GM23338 (cell line): Measurements from ENCODE around the gene PLEKHA7. TPM values are rescaled to one million over a fixed set of nuclear protein-coding genes. Genes with fewer than 3 reads are reported as not detected.

ENCODE experiments used
- ATAC-seq: fragments of 200-7000 bp; cut with Tn5 transposase; 3 replicates; pipeline ENCODE4 v1.9.1; 2020
- DNase-seq: peaks from one replicate; pipeline ENCODE4 v3.0.0-alpha.2; 2015; ENCODE audit warnings: low spot score
- H2AFZ ChIP-seq: fragments of 200-600 bp; sonication (generic); 2 replicates; pipeline ENCODE4 v1.8.0; 2016; ENCODE audit warnings: antibody characterized with exemption, mild to moderate bottlenecking, moderate library complexity
- H3F3A ChIP-seq: fragments of 200-600 bp; sonication (generic); replicated peaks from 2 replicates; pipeline ENCODE4 v1.8.0; 2017; ENCODE audit warnings: antibody characterized with exemption, mixed run types, low read depth
- H3K27ac ChIP-seq: fragments of 200-600 bp; sonication (generic); 2 replicates; pipeline ENCODE4 v1.6.1; 2016; ENCODE audit warnings: low read depth
- H3K27me3 ChIP-seq: fragments of 200-600 bp; sonication (generic); 2 replicates; pipeline ENCODE4 v1.8.0; 2016; ENCODE audit warnings: mild to moderate bottlenecking, mixed run types, moderate library complexity; ENCODE audit not compliant: insufficient read depth
- H3K36me3 ChIP-seq: fragments of 200-600 bp; sonication (generic); 2 replicates; pipeline ENCODE4 v1.8.0; 2016; ENCODE audit warnings: mild to moderate bottlenecking; ENCODE audit not compliant: insufficient read depth
- H3K4me1 ChIP-seq: fragments of 200-600 bp; sonication (generic); 2 replicates; pipeline ENCODE4 v1.8.0; 2016; ENCODE audit warnings: mild to moderate bottlenecking, moderate library complexity; ENCODE audit not compliant: insufficient read depth
- H3K4me2 ChIP-seq: fragments of 200-600 bp; sonication (generic); 2 replicates; pipeline ENCODE4 v1.7.1; 2017; ENCODE audit warnings: mixed run types
- H3K4me3 ChIP-seq: fragments of 200-600 bp; sonication (generic); 2 replicates; pipeline ENCODE4 v1.6.1; 2016; ENCODE audit warnings: mixed run types
- H3K79me2 ChIP-seq: fragments of 200-600 bp; sonication (generic); replicated peaks from 2 replicates; pipeline ENCODE4 v1.8.0; 2017; ENCODE audit warnings: mild to moderate bottlenecking; ENCODE audit not compliant: insufficient read depth
- H3K9me2 ChIP-seq: fragments of 200-600 bp; sonication (generic); 2 replicates; pipeline ENCODE4 v1.8.0; 2017; ENCODE audit not compliant: insufficient read depth
- H4K20me1 ChIP-seq: fragments of 200-600 bp; sonication (generic); replicated peaks from 2 replicates; pipeline ENCODE4 v1.8.0; 2017; ENCODE audit warnings: mild to moderate bottlenecking; ENCODE audit not compliant: insufficient read depth
- H3K27ac Mint-ChIP-seq: 2 replicates; pipeline ENCODE4 v1.8.0; 2020; ENCODE audit warnings: inconsistent platforms, mild to moderate bottlenecking, moderate library complexity, mixed read lengths
- H3K27me3 Mint-ChIP-seq: 3 replicates; pipeline ENCODE4 v1.8.0; 2022; ENCODE audit warnings: low read depth, mild to moderate bottlenecking, moderate library complexity, mixed read lengths, inconsistent platforms; ENCODE audit not compliant: insufficient read depth, poor library complexity
- H3K36me3 Mint-ChIP-seq: 3 replicates; pipeline ENCODE4 v1.8.0; 2021; ENCODE audit warnings: low read depth, mild to moderate bottlenecking, inconsistent platforms, moderate library complexity, mixed read lengths
- H3K4me1 Mint-ChIP-seq: 3 replicates; pipeline ENCODE4 v1.8.0; 2020; ENCODE audit warnings: mild to moderate bottlenecking, inconsistent platforms, mixed read lengths
- H3K4me3 Mint-ChIP-seq: 3 replicates; pipeline ENCODE4 v1.8.0; 2021; ENCODE audit warnings: moderate library complexity, mild to moderate bottlenecking, inconsistent platforms, mixed read lengths
- H3K9me3 Mint-ChIP-seq: 3 replicates; pipeline ENCODE4 v1.8.0; 2020; ENCODE audit warnings: moderate library complexity, mild to moderate bottlenecking, inconsistent platforms, mixed read lengths
- CREB1 ChIP-seq: fragments of 250-450 bp; sonication (Bioruptor Pico); IDR thresholded peaks from 2 replicates; pipeline ENCODE4 v1.5.0; 2020; ENCODE audit warnings: low read depth, mild to moderate bottlenecking, moderate library complexity
- EZH2 ChIP-seq: fragments of 200-600 bp; sonication (generic); IDR thresholded peaks from one replicate; pipeline ENCODE4 v1.8.0; 2017; ENCODE audit warnings: antibody characterized with exemption, mild to moderate bottlenecking, low read depth; ENCODE audit not compliant: unreplicated experiment
- EZH2phosphoT487 ChIP-seq: fragments of 200-600 bp; sonication (generic); IDR thresholded peaks from one replicate; pipeline ENCODE4 v1.8.1; 2018; ENCODE audit warnings: antibody characterized with exemption; ENCODE audit not compliant: unreplicated experiment
- JUNB ChIP-seq: IDR thresholded peaks from one replicate; pipeline ENCODE4 v1.6.1; 2016; ENCODE audit warnings: antibody characterized with exemption; ENCODE audit not compliant: unreplicated experiment
- NANOG ChIP-seq: IDR thresholded peaks from 2 replicates; pipeline ENCODE4 v1.6.1; 2016; ENCODE audit warnings: antibody characterized with exemption, borderline replicate concordance
- POLR2AphosphoS5 ChIP-seq: IDR thresholded peaks from 2 replicates; pipeline ENCODE4 v1.6.1; 2016; ENCODE audit warnings: antibody characterized with exemption, low read depth
- STAT1 ChIP-seq: IDR thresholded peaks from one replicate; pipeline ENCODE4 v1.6.1; 2016; ENCODE audit warnings: antibody characterized with exemption; ENCODE audit not compliant: unreplicated experiment
- ZNF114 ChIP-seq: fragments of 250-450 bp; sonication (Bioruptor Pico); IDR thresholded peaks from 2 replicates; pipeline ENCODE4 v1.5.0; 2020; ENCODE audit warnings: mild to moderate bottlenecking, moderate library complexity
- ZNF331 ChIP-seq: fragments of 250-450 bp; sonication (Bioruptor Pico); IDR thresholded peaks from 2 replicates; pipeline ENCODE4 v1.5.0; 2020; ENCODE audit warnings: low read depth, mild to moderate bottlenecking, moderate library complexity
- polyA plus RNA-seq: library from polyadenylated mRNA; unstranded; fragments of >200 nt; fragmentation: Nextera tagmentation; extraction: Ambion mirVana; gene quantifications from 2 replicates; pipeline ENCODE4 v1.2.1, GENCODE V29; 2016
- total RNA-seq: library from RNA; depleted of rRNA; stranded (reverse); fragments of >200 nt; shearing (Covaris generic); gene quantifications from 2 replicates; pipeline ENCODE4 v1.2.3, GENCODE V29; 2014
- TF ChIP-seq, protein P1 (sequence below): fragments of 250-450 bp; sonication (Bioruptor Pico); IDR thresholded peaks from 2 replicates; pipeline ENCODE4 v1.5.0; 2020; ENCODE audit warnings: mild to moderate bottlenecking, moderate library complexity
- TF ChIP-seq, protein P2 (sequence below), 2 experiments: fragments of 200-600 bp in 1 of 2; sonication (generic) in 1 of 2; conservative IDR thresholded peaks; 2 replicates each; pipeline versions ENCODE4 v1.5.1 to v1.6.1; 2016 to 2017; ENCODE audit warnings: antibody characterized with exemption in 2 of 2, low read depth in 2 of 2, mild to moderate bottlenecking in 2 of 2, moderate library complexity in 1 of 2
- TF ChIP-seq, protein P3 (sequence below): IDR thresholded peaks from 2 replicates; pipeline ENCODE4 v1.6.1; 2016; ENCODE audit warnings: antibody characterized with exemption
- TF ChIP-seq, protein P4 (sequence below): IDR thresholded peaks from one replicate; pipeline ENCODE4 v1.6.1; 2018; ENCODE audit warnings: antibody characterized with exemption; ENCODE audit not compliant: unreplicated experiment

The PLEKHA7 gene
- total and polyA plus RNA-seq, 2 experiments from 2014 or later: 9.7 to 15.8 TPM

DNA sequence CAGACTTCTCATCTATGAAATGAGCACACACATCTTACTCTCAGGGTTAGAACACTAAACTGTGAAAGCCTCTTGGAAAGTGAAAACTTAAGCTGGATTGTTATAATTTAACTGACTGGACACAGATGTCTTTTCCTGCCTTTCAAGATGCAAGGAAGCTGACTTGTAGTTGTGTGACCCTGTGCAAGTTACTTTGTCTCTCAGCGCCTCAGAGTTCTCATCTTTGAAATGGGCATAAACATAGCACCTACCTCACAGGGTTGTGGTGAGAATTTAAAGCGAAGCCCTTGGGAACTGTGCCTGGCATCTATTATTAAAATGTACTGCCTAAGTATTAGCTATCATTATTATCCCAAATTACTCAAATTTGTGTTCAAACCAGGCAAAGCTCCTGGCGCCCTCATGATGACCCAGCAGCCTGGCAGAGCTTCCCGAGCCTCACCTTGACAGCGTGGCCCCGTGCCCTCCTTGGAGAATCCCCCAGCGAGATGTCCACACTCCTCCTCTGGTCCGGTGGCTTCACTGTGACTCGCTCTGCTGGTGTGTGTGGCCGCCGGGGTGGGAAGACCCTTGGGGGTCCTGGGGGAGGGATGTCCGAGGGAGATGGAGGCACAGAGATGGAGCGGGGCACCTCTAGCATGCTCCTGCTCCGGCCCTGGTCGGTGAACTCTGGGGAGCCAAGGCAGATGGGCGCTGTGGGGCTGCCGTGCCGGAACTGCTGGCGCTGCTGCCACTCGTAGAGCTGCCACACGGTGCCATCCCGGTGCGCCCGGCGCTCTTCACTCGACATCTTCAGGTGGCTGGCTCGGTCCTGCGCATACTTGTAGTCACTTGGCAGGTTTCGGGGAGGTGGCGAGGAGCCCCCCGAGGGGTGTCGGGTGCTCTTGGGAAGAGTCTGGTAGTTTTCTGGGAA lies 197.6 kb downstream of the PLEKHA7 start:
- H3K36me3 Mint-ChIP-seq: peaks cover 14% of the 10 kb centered on the region
- H3K4me3 ChIP-seq: no peak overlapping the region
- no peaks in the 10 kb centered on the region for H3K27me3 ChIP-seq
- H4K20me1 ChIP-seq: peaks cover 5% of the 10 kb centered on the region; the same call in 1 of the 2 replicates
- H3F3A ChIP-seq: no peaks in the 10 kb centered on the region
- no peaks in the 10 kb centered on the region for H3K79me2 ChIP-seq
- H3K9me2 ChIP-seq: no peaks in the 10 kb centered on the region
- TF ChIP-seq STAT1: no peak
- TF ChIP-seq CREB1 (CRISPR knock-in tag): no peak
- no peak for TF ChIP-seq POLR2AphosphoS5
- TF ChIP-seq, protein P1, sequence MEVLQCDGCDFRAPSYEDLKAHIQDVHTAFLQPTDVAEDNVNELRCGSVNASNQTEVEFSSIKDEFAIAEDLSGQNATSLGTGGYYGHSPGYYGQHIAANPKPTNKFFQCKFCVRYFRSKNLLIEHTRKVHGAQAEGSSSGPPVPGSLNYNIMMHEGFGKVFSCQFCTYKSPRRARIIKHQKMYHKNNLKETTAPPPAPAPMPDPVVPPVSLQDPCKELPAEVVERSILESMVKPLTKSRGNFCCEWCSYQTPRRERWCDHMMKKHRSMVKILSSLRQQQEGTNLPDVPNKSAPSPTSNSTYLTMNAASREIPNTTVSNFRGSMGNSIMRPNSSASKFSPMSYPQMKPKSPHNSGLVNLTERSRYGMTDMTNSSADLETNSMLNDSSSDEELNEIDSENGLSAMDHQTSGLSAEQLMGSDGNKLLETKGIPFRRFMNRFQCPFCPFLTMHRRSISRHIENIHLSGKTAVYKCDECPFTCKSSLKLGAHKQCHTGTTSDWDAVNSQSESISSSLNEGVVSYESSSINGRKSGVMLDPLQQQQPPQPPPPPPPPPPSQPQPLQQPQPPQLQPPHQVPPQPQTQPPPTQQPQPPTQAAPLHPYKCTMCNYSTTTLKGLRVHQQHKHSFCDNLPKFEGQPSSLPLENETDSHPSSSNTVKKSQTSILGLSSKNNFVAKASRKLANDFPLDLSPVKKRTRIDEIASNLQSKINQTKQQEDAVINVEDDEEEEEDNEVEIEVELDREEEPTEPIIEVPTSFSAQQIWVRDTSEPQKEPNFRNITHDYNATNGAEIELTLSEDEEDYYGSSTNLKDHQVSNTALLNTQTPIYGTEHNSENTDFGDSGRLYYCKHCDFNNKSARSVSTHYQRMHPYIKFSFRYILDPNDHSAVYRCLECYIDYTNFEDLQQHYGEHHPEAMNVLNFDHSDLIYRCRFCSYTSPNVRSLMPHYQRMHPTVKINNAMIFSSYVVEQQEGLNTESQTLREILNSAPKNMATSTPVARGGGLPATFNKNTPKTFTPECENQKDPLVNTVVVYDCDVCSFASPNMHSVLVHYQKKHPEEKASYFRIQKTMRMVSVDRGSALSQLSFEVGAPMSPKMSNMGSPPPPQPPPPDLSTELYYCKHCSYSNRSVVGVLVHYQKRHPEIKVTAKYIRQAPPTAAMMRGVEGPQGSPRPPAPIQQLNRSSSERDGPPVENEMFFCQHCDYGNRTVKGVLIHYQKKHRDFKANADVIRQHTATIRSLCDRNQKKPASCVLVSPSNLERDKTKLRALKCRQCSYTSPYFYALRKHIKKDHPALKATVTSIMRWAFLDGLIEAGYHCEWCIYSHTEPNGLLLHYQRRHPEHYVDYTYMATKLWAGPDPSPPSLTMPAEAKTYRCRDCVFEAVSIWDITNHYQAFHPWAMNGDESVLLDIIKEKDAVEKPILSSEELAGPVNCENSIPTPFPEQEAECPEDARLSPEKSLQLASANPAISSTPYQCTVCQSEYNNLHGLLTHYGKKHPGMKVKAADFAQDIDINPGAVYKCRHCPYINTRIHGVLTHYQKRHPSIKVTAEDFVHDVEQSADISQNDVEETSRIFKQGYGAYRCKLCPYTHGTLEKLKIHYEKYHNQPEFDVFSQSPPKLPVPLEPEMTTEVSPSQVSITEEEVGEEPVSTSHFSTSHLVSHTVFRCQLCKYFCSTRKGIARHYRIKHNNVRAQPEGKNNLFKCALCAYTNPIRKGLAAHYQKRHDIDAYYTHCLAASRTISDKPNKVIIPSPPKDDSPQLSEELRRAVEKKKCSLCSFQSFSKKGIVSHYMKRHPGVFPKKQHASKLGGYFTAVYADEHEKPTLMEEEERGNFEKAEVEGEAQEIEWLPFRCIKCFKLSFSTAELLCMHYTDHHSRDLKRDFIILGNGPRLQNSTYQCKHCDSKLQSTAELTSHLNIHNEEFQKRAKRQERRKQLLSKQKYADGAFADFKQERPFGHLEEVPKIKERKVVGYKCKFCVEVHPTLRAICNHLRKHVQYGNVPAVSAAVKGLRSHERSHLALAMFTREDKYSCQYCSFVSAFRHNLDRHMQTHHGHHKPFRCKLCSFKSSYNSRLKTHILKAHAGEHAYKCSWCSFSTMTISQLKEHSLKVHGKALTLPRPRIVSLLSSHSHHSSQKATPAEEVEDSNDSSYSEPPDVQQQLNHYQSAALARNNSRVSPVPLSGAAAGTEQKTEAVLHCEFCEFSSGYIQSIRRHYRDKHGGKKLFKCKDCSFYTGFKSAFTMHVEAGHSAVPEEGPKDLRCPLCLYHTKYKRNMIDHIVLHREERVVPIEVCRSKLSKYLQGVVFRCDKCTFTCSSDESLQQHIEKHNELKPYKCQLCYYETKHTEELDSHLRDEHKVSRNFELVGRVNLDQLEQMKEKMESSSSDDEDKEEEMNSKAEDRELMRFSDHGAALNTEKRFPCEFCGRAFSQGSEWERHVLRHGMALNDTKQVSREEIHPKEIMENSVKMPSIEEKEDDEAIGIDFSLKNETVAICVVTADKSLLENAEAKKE (CRISPR knock-in tag): no peak
- TF ChIP-seq EZH2: no peak
- TF ChIP-seq, protein P2, sequence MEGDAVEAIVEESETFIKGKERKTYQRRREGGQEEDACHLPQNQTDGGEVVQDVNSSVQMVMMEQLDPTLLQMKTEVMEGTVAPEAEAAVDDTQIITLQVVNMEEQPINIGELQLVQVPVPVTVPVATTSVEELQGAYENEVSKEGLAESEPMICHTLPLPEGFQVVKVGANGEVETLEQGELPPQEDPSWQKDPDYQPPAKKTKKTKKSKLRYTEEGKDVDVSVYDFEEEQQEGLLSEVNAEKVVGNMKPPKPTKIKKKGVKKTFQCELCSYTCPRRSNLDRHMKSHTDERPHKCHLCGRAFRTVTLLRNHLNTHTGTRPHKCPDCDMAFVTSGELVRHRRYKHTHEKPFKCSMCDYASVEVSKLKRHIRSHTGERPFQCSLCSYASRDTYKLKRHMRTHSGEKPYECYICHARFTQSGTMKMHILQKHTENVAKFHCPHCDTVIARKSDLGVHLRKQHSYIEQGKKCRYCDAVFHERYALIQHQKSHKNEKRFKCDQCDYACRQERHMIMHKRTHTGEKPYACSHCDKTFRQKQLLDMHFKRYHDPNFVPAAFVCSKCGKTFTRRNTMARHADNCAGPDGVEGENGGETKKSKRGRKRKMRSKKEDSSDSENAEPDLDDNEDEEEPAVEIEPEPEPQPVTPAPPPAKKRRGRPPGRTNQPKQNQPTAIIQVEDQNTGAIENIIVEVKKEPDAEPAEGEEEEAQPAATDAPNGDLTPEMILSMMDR (conservative IDR thresholded peaks at IDR 0.05; ENCODE audit: low read depth in 2 of 2): no peak
- TF ChIP-seq ZNF331 (CRISPR knock-in tag): no peak
- no peak for TF ChIP-seq JUNB
- TF ChIP-seq, protein P3, sequence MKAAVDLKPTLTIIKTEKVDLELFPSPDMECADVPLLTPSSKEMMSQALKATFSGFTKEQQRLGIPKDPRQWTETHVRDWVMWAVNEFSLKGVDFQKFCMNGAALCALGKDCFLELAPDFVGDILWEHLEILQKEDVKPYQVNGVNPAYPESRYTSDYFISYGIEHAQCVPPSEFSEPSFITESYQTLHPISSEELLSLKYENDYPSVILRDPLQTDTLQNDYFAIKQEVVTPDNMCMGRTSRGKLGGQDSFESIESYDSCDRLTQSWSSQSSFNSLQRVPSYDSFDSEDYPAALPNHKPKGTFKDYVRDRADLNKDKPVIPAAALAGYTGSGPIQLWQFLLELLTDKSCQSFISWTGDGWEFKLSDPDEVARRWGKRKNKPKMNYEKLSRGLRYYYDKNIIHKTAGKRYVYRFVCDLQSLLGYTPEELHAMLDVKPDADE: no peak
- TF ChIP-seq, protein P4, sequence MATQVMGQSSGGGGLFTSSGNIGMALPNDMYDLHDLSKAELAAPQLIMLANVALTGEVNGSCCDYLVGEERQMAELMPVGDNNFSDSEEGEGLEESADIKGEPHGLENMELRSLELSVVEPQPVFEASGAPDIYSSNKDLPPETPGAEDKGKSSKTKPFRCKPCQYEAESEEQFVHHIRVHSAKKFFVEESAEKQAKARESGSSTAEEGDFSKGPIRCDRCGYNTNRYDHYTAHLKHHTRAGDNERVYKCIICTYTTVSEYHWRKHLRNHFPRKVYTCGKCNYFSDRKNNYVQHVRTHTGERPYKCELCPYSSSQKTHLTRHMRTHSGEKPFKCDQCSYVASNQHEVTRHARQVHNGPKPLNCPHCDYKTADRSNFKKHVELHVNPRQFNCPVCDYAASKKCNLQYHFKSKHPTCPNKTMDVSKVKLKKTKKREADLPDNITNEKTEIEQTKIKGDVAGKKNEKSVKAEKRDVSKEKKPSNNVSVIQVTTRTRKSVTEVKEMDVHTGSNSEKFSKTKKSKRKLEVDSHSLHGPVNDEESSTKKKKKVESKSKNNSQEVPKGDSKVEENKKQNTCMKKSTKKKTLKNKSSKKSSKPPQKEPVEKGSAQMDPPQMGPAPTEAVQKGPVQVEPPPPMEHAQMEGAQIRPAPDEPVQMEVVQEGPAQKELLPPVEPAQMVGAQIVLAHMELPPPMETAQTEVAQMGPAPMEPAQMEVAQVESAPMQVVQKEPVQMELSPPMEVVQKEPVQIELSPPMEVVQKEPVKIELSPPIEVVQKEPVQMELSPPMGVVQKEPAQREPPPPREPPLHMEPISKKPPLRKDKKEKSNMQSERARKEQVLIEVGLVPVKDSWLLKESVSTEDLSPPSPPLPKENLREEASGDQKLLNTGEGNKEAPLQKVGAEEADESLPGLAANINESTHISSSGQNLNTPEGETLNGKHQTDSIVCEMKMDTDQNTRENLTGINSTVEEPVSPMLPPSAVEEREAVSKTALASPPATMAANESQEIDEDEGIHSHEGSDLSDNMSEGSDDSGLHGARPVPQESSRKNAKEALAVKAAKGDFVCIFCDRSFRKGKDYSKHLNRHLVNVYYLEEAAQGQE: no peak
- TF ChIP-seq EZH2phosphoT487: no peak
- TF ChIP-seq ZNF114 (CRISPR knock-in tag): no peak
- TF ChIP-seq NANOG: no peak
- H3K9me3 Mint-ChIP-seq: no peaks in the 10 kb centered on the region
- no peak overlapping the region for H3K27ac Mint-ChIP-seq
- H3K4me3 Mint-ChIP-seq: no peak overlapping the region
- no peaks in the 10 kb centered on the region for H3K36me3 ChIP-seq
- no peak for DNase-seq
- no peak overlapping the region for H3K4me2 ChIP-seq
- ATAC-seq: no peak
- H3K4me1 Mint-ChIP-seq: peaks cover 23% of the 10 kb centered on the region
- peaks cover 12% of the 10 kb centered on the region for H3K27me3 Mint-ChIP-seq
- H2AFZ ChIP-seq: no peak overlapping the region
- no peak overlapping the region for H3K27ac ChIP-seq
- H3K4me1 ChIP-seq: no peaks in the 10 kb centered on the region
